WTC11 (cell line): ENCODE data around the gene USP37. TPM values are rescaled to one million over a fixed set of nuclear protein-coding genes. Genes with fewer than 3 reads are reported as not detected.

ENCODE experiments used
- ATAC-seq: fragments of 200-7000 bp; cut with Tn5 transposase; 2 replicates; pipeline ENCODE4 v1.10.0; 2021; ENCODE audit warnings: mild to moderate bottlenecking, moderate library complexity
- CTCF ChIA-PET: fragments of 300-600 bp; sonication (Branson Sonifier 250); formaldehyde crosslinking; loops from one replicate; lab custom pipeline; 2021; ENCODE audit warnings: antibody characterized with exemption; lab: Charles Lee
- POLR2A ChIA-PET: fragments of 350-600 bp; sonication (Branson Sonifier 250); formaldehyde crosslinking; loops from one replicate; lab custom pipeline; 2021; ENCODE audit warnings: antibody characterized with exemption; lab: Charles Lee
- DNase-seq: peaks from one replicate; pipeline ENCODE4 v3.0.0; 2021; ENCODE audit warnings: low spot score
- H3K27ac Mint-ChIP-seq: 2 replicates; pipeline ENCODE4 v1.8.0; 2021; ENCODE audit warnings: mixed read lengths
- H3K27me3 Mint-ChIP-seq: 2 replicates; pipeline ENCODE4 v1.8.0; 2021; ENCODE audit warnings: low read depth, mild to moderate bottlenecking, moderate library complexity, mixed read lengths
- H3K36me3 Mint-ChIP-seq: 2 replicates; pipeline ENCODE4 v1.8.0; 2021; ENCODE audit warnings: mixed read lengths
- H3K4me1 Mint-ChIP-seq: 2 replicates; pipeline ENCODE4 v1.8.0; 2022; ENCODE audit warnings: mixed read lengths
- H3K4me3 Mint-ChIP-seq: 2 replicates; pipeline ENCODE4 v1.8.0; 2021; ENCODE audit warnings: mild to moderate bottlenecking, moderate library complexity, mixed read lengths
- H3K9me3 Mint-ChIP-seq: 2 replicates; pipeline ENCODE4 v1.8.0; 2021; ENCODE audit warnings: mixed read lengths
- CREM ChIP-seq: sonication (generic); formaldehyde crosslinking; IDR thresholded peaks from 2 replicates; pipeline ENCODE4 v1.8.1; 2022; ENCODE audit warnings: mild to moderate bottlenecking, missing genetic modification reagents, moderate library complexity
- ESRRA ChIP-seq: sonication (generic); formaldehyde crosslinking; IDR thresholded peaks from 2 replicates; pipeline ENCODE4 v1.8.1; 2022; ENCODE audit warnings: mild to moderate bottlenecking, missing genetic modification reagents, borderline replicate concordance
- ETV6 ChIP-seq: sonication (generic); formaldehyde crosslinking; IDR thresholded peaks from 2 replicates; pipeline ENCODE4 v1.8.1; 2022; ENCODE audit warnings: mild to moderate bottlenecking, missing genetic modification reagents
- IRF2 ChIP-seq: sonication (generic); formaldehyde crosslinking; IDR thresholded peaks from 2 replicates; pipeline ENCODE4 v1.8.0; 2022; ENCODE audit warnings: low read depth, missing genetic modification reagents, borderline replicate concordance
- JAZF1 ChIP-seq: fragments of 250-450 bp; sonication (Bioruptor Pico); IDR thresholded peaks from 2 replicates; pipeline ENCODE4 v1.9.0; 2021; ENCODE audit warnings: moderate library complexity, mild to moderate bottlenecking, inconsistent platforms
- KAT7 ChIP-seq: sonication (generic); formaldehyde crosslinking; IDR thresholded peaks from 2 replicates; pipeline ENCODE4 v1.8.1; 2023; ENCODE audit warnings: missing genetic modification reagents, mild to moderate bottlenecking, borderline replicate concordance
- MXD4 ChIP-seq: fragments of 250-450 bp; sonication (Bioruptor Pico); IDR thresholded peaks from 2 replicates; pipeline ENCODE4 v1.8.0; 2021; ENCODE audit warnings: mild to moderate bottlenecking, moderate library complexity, borderline replicate concordance
- NFATC4 ChIP-seq: fragments of 250-450 bp; sonication (Bioruptor Pico); IDR thresholded peaks from 2 replicates; pipeline ENCODE4 v1.9.0; 2021; ENCODE audit warnings: mild to moderate bottlenecking
- OVOL2 ChIP-seq: fragments of 250-450 bp; sonication (Bioruptor Pico); IDR thresholded peaks from 2 replicates; pipeline ENCODE4 v1.9.0; 2021; ENCODE audit warnings: mild to moderate bottlenecking, borderline replicate concordance
- RORB ChIP-seq: fragments of 250-450 bp; sonication (Bioruptor Pico); IDR thresholded peaks from 2 replicates; pipeline ENCODE4 v1.9.0; 2021; ENCODE audit warnings: mild to moderate bottlenecking
- SOX15 ChIP-seq: fragments of 250-450 bp; sonication (Bioruptor Pico); IDR thresholded peaks from 2 replicates; pipeline ENCODE4 v1.9.0; 2021; ENCODE audit warnings: mild to moderate bottlenecking
- TEAD1 ChIP-seq: sonication (generic); formaldehyde crosslinking; IDR thresholded peaks from 2 replicates; pipeline ENCODE4 v1.8.0; 2022; ENCODE audit warnings: mild to moderate bottlenecking, missing genetic modification reagents
- TEAD4 ChIP-seq: sonication (generic); formaldehyde crosslinking; IDR thresholded peaks from 2 replicates; pipeline ENCODE4 v1.8.0; 2022; ENCODE audit warnings: mild to moderate bottlenecking, missing genetic modification reagents
- ZBTB21 ChIP-seq: sonication (generic); formaldehyde crosslinking; IDR thresholded peaks from 2 replicates; pipeline ENCODE4 v1.8.1; 2023; ENCODE audit warnings: mild to moderate bottlenecking, missing genetic modification reagents, borderline replicate concordance
- ZNF263 ChIP-seq: sonication (generic); formaldehyde crosslinking; IDR thresholded peaks from 2 replicates; pipeline ENCODE4 v1.8.1; 2022; ENCODE audit warnings: low read depth, mild to moderate bottlenecking, moderate library complexity, missing genetic modification reagents
- ZNF317 ChIP-seq: sonication (generic); formaldehyde crosslinking; IDR thresholded peaks from 2 replicates; pipeline ENCODE4 v1.8.1; 2023; ENCODE audit warnings: low read depth, mild to moderate bottlenecking, moderate library complexity, missing genetic modification reagents, borderline replicate concordance
- total RNA-seq: library from RNA; stranded (reverse); gene quantifications from 3 replicates; pipeline ENCODE4 v1.2.3, GENCODE V29; 2021
- TF ChIP-seq, protein P1 (sequence below): sonication (generic); formaldehyde crosslinking; IDR thresholded peaks from 2 replicates; pipeline ENCODE4 v1.8.1; 2022; ENCODE audit warnings: mild to moderate bottlenecking, missing genetic modification reagents, moderate library complexity, borderline replicate concordance
- TF ChIP-seq, protein P2 (sequence below): sonication (generic); formaldehyde crosslinking; IDR thresholded peaks from 2 replicates; pipeline ENCODE4 v1.8.1; 2022; ENCODE audit warnings: mild to moderate bottlenecking, moderate library complexity, missing genetic modification reagents
- TF ChIP-seq, protein P3 (sequence below): fragments of 250-450 bp; sonication (Bioruptor Pico); IDR thresholded peaks from 2 replicates; pipeline ENCODE4 v1.8.0; 2021; ENCODE audit warnings: mild to moderate bottlenecking
- TF ChIP-seq, protein P4 (sequence below): sonication (generic); formaldehyde crosslinking; IDR thresholded peaks from 2 replicates; pipeline ENCODE4 v1.8.1; 2022; ENCODE audit warnings: missing genetic modification reagents, borderline replicate concordance
- TF ChIP-seq, protein P5 (sequence below): sonication (generic); formaldehyde crosslinking; IDR thresholded peaks from 2 replicates; pipeline ENCODE4 v1.8.1; 2023; ENCODE audit warnings: mild to moderate bottlenecking, moderate library complexity, missing genetic modification reagents
- TF ChIP-seq, protein P6 (sequence below): sonication (generic); formaldehyde crosslinking; IDR thresholded peaks from 2 replicates; pipeline ENCODE4 v1.8.0; 2022; ENCODE audit warnings: mild to moderate bottlenecking, missing genetic modification reagents
- TF ChIP-seq, protein P7 (sequence below): fragments of 250-450 bp; sonication (Bioruptor Pico); IDR thresholded peaks from 2 replicates; pipeline ENCODE4 v1.9.0; 2021; ENCODE audit warnings: moderate library complexity, mild to moderate bottlenecking, inconsistent platforms, borderline replicate concordance

USP37 gene
- total RNA-seq, 1 experiment from 2014 or later, result 21.6 TPM

DNA sequence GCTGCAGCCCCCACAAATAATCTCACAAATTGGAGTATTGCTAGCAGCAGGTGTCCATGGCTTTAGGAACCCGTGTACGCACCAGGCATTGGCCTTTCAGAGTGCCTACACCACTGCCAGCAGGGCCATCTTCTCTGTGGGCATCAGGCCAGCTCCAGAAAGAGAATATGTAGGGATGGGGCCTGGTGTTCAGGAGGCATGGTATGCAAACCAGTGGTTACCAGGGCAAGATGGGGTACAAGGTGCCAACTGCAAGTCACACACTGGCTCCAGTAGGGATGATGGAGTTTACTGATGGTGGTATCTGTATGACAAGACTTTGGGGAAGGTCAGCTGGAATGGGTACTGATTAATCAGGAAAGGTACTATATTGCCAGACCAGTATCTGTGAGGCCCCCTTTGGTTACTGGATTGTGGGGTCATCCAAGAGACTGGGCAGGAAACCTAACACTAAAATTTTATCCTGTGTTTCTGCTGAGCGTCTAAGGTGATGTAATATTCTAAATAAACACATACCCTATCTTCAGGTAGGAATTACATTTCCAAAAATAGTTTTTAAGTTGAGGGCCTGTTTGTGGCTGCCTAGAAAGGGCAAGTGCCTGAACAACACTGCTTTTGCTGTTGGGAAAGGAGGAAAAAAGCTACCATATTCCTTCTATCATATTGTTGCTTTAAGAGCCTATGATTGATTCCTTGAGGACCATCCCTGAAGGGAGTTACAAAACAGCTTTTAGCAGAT is 9.5 kb upstream of the USP37 start:
- TF ChIP-seq IRF2 (CRISPR knock-in tag) (no peak), SOX15 (CRISPR knock-in tag) (no peak), ZNF263 (CRISPR knock-in tag) (no peak)
- TF ChIP-seq, protein P1, sequence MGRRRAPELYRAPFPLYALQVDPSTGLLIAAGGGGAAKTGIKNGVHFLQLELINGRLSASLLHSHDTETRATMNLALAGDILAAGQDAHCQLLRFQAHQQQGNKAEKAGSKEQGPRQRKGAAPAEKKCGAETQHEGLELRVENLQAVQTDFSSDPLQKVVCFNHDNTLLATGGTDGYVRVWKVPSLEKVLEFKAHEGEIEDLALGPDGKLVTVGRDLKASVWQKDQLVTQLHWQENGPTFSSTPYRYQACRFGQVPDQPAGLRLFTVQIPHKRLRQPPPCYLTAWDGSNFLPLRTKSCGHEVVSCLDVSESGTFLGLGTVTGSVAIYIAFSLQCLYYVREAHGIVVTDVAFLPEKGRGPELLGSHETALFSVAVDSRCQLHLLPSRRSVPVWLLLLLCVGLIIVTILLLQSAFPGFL (CRISPR knock-in tag), result no peak
- TF ChIP-seq, protein P2, sequence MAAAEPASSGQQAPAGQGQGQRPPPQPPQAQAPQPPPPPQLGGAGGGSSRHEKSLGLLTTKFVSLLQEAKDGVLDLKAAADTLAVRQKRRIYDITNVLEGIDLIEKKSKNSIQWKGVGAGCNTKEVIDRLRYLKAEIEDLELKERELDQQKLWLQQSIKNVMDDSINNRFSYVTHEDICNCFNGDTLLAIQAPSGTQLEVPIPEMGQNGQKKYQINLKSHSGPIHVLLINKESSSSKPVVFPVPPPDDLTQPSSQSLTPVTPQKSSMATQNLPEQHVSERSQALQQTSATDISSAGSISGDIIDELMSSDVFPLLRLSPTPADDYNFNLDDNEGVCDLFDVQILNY (CRISPR knock-in tag), result no peak
- TF ChIP-seq, protein P3, sequence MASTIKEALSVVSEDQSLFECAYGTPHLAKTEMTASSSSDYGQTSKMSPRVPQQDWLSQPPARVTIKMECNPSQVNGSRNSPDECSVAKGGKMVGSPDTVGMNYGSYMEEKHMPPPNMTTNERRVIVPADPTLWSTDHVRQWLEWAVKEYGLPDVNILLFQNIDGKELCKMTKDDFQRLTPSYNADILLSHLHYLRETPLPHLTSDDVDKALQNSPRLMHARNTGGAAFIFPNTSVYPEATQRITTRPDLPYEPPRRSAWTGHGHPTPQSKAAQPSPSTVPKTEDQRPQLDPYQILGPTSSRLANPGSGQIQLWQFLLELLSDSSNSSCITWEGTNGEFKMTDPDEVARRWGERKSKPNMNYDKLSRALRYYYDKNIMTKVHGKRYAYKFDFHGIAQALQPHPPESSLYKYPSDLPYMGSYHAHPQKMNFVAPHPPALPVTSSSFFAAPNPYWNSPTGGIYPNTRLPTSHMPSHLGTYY (CRISPR knock-in tag), result no peak
- TF ChIP-seq, all 79 proteins: peak for 0
- H3K36me3 Mint-ChIP-seq, result peaks cover 29% of the 10 kb centered on the region
- ATAC-seq (no peak; the same call in 1 of the 2 replicates), DNase-seq (no peak)
- H3K4me3 Mint-ChIP-seq, result no peak overlapping the region
- CTCF ChIA-PET, result interaction anchor here (1.3 kb wide), 1 partner anchor 133 kb away, joined by 3 read pairs; no protein-coding TSS in a partner anchor
- H3K27ac Mint-ChIP-seq, result no peak overlapping the region
- POLR2A ChIA-PET, result interaction anchor here (0.7 kb wide), 1 partner anchor 12 kb away, joined by 3 read pairs; no protein-coding TSS in a partner anchor
- peaks cover 26% of the 10 kb centered on the region for H3K4me1 Mint-ChIP-seq
- no peaks in the 10 kb centered on the region for H3K27me3 Mint-ChIP-seq
- H3K9me3 Mint-ChIP-seq, result no peaks in the 10 kb centered on the region

DNA sequence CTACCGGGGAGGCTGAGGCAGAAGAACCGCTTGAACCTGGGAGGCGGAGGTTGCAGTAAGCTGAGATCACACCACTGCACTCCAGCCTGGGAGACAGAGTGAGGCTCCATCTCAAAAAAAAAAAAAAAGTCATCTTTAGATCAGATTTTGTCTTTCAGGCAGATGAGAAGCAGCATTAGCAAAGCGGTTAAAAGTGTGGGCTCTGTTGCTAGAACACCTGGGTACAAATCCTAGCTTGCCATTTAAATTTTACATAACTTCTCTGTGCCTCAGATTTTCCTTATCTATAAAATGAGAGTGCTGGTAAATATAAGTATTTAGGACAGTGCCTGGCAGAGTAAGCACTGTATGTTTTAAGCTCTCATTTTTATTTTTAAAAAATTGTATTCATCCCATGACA is 8.7 kb upstream of the USP37 start:
- no peak for ATAC-seq
- ChIA-PET POLR2A (interaction anchor here (0.7 kb wide), 1 partner anchor 13 kb away, joined by 3 read pairs; no protein-coding TSS in a partner anchor), CTCF (interaction anchor here (1.3 kb wide), 1 partner anchor 133 kb away, joined by 3 read pairs; no protein-coding TSS in a partner anchor)
- Mint-ChIP-seq H3K4me3 (no peak overlapping the region), H3K4me1 (peaks cover 26% of the 10 kb centered on the region), H3K27me3 (no peaks in the 10 kb centered on the region), H3K27ac (no peak overlapping the region), H3K36me3 (peaks cover 28% of the 10 kb centered on the region), H3K9me3 (no peaks in the 10 kb centered on the region)
- no peak for DNase-seq
- no peak for TF ChIP-seq OVOL2
- no peak for TF ChIP-seq ZNF317
- no peak for TF ChIP-seq TEAD1
- TF ChIP-seq ETV6 (CRISPR knock-in tag), result no peak
- no peak for TF ChIP-seq SOX15 (CRISPR knock-in tag)
- TF ChIP-seq TEAD4 (CRISPR knock-in tag), result no peak
- TF ChIP-seq ZBTB21 (CRISPR knock-in tag), result no peak
- no peak for TF ChIP-seq CREM (CRISPR knock-in tag)
- no peak for TF ChIP-seq ESRRA
- no peak for TF ChIP-seq KAT7 (CRISPR knock-in tag)
- TF ChIP-seq, protein P4, sequence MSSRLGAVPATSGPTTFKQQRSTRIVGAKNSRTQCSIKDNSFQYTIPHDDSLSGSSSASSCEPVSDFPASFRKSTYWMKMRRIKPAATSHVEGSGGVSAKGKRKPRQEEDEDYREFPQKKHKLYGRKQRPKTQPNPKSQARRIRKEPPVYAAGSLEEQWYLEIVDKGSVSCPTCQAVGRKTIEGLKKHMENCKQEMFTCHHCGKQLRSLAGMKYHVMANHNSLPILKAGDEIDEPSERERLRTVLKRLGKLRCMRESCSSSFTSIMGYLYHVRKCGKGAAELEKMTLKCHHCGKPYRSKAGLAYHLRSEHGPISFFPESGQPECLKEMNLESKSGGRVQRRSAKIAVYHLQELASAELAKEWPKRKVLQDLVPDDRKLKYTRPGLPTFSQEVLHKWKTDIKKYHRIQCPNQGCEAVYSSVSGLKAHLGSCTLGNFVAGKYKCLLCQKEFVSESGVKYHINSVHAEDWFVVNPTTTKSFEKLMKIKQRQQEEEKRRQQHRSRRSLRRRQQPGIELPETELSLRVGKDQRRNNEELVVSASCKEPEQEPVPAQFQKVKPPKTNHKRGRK, result no peak
- TF ChIP-seq, protein P5, sequence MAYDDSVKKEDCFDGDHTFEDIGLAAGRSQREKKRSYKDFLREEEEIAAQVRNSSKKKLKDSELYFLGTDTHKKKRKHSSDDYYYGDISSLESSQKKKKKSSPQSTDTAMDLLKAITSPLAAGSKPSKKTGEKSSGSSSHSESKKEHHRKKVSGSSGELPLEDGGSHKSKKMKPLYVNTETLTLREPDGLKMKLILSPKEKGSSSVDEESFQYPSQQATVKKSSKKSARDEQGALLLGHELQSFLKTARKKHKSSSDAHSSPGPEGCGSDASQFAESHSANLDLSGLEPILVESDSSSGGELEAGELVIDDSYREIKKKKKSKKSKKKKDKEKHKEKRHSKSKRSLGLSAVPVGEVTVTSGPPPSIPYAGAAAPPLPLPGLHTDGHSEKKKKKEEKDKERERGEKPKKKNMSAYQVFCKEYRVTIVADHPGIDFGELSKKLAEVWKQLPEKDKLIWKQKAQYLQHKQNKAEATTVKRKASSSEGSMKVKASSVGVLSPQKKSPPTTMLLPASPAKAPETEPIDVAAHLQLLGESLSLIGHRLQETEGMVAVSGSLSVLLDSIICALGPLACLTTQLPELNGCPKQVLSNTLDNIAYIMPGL (CRISPR knock-in tag), result no peak
- no peak for TF ChIP-seq ZNF263 (CRISPR knock-in tag)
- TF ChIP-seq RORB (CRISPR knock-in tag), result no peak
- TF ChIP-seq, protein P6, sequence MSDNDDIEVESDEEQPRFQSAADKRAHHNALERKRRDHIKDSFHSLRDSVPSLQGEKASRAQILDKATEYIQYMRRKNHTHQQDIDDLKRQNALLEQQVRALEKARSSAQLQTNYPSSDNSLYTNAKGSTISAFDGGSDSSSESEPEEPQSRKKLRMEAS (CRISPR knock-in tag), result no peak
- TF ChIP-seq, protein P7, sequence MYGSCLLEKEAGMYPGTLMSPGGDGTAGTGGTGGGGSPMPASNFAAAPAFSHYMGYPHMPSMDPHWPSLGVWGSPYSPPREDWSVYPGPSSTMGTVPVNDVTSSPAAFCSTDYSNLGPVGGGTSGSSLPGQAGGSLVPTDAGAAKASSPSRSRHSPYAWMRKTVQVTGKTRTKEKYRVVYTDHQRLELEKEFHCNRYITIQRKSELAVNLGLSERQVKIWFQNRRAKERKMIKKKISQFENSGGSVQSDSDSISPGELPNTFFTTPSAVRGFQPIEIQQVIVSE (CRISPR knock-in tag), result no peak
- TF ChIP-seq NFATC4, result no peak
- no peak for TF ChIP-seq MXD4 (CRISPR knock-in tag)
- TF ChIP-seq JAZF1 (CRISPR knock-in tag), result no peak
